K562 (cell line): ENCODE results near the gene WDR62. TPM values are rescaled to one million over a fixed set of nuclear protein-coding genes. Genes with fewer than 3 reads are reported as not detected.

Experiments used
- CBX3 ChIP-seq, 2 experiments: IDR thresholded peaks; 1 replicate in 1 of 2; 2 replicates in 1 of 2; pipeline ENCODE4 v1.6.1; 2012; ENCODE audit warnings: inconsistent platforms in 2 of 2, low read length in 2 of 2, borderline replicate concordance in 1 of 2, control low read depth in 1 of 2
- ETS1 ChIP-seq: conservative IDR thresholded peaks from 2 replicates; pipeline ENCODE4 v1.6.1; 2011; ENCODE audit warnings: low read depth, mild to moderate bottlenecking, low read length; ENCODE audit not compliant: control insufficient read depth
- GABPB2 ChIP-seq: fragments of 250-450 bp; sonication (Bioruptor Pico); conservative IDR thresholded peaks from 2 replicates; pipeline ENCODE4 v1.5.1; 2021; ENCODE audit warnings: mild to moderate bottlenecking
- HDAC8 ChIP-seq: fragments of 450-650 bp; IDR thresholded peaks from 2 replicates; pipeline ENCODE4 v1.6.1; 2016; ENCODE audit warnings: mild to moderate bottlenecking, missing genetic modification characterization, moderate library complexity, missing compliant biosample characterization
- ILF3 ChIP-seq: fragments of 450-650 bp; IDR thresholded peaks from 2 replicates; pipeline ENCODE4 v1.6.1; 2018; ENCODE audit warnings: antibody characterized with exemption, mild to moderate bottlenecking, moderate library complexity, borderline replicate concordance
- KDM1A ChIP-seq, 2 experiments: fragments of 450-650 bp; IDR thresholded peaks; 2 replicates each; pipeline ENCODE4 v1.6.1; 2016; ENCODE audit warnings: mild to moderate bottlenecking in 2 of 2
- MLLT1 ChIP-seq, 2 experiments: fragments of 450-650 bp; IDR thresholded peaks; 2 replicates each; pipeline ENCODE4 v1.6.1; 2016
- MNT ChIP-seq, 2 experiments: fragments of 450-650 bp; conservative IDR thresholded peaks; 2 replicates each; pipeline ENCODE4 v1.6.1; 2017; ENCODE audit warnings: mild to moderate bottlenecking in 2 of 2, moderate library complexity in 2 of 2
- MXI1 ChIP-seq: IDR thresholded peaks from 2 replicates; pipeline ENCODE4 v1.6.1; 2011; ENCODE audit warnings: low read depth, mild to moderate bottlenecking, improper control_type of control experiment, low read length
- PHB ChIP-seq: fragments of 250-450 bp; sonication (Bioruptor Pico); IDR thresholded peaks from 2 replicates; pipeline ENCODE4 v1.5.0; 2021
- POU5F1 ChIP-seq: fragments of 150-350 bp; IDR thresholded peaks from 2 replicates; pipeline ENCODE4 v1.6.1; 2014; ENCODE audit warnings: borderline replicate concordance, low read length, low read depth, mild to moderate bottlenecking; ENCODE audit not compliant: partially characterized antibody
- RAD21 ChIP-seq, 2 experiments: fragments of 250-450 bp in 1 of 2; fragments of 450-650 bp in 1 of 2; sonication (Bioruptor Pico) in 1 of 2; formaldehyde crosslinking in 1 of 2; IDR thresholded peaks in 1 of 2; conservative IDR thresholded peaks in 1 of 2; 2 replicates each; pipeline versions ENCODE4 v1.4.0 to v1.8.0; 2020 to 2022; ENCODE audit warnings: mild to moderate bottlenecking in 2 of 2, moderate library complexity in 1 of 2
- polyA plus RNA-seq, 8 experiments: library from polyadenylated mRNA; depleted of rRNA in 4 of 8; stranded (reverse) in 5 of 8; unstranded in 3 of 8; fragments of >200 nt; fragmentation: Nextera tagmentation in 2 of 8; fragmentation: Illumina TruSeq in 1 of 8; extraction: Ambion mirVana in 2 of 8; extraction: Trizol in 1 of 8; gene quantifications; 2 replicates each; pipeline versions ENCODE4 v1.2.1 to v1.2.3, GENCODE V29; 2011 to 2014; ENCODE audit warnings: inconsistent platforms in 1 of 8, missing spikeins in 1 of 8
- total RNA-seq, 7 experiments: library from RNA; depleted of rRNA in 6 of 7; stranded (reverse); fragments of >200 nt in 6 of 7; fragmentation: Illumina TruSeq in 2 of 7; extraction: Trizol in 2 of 7; gene quantifications; 2 replicates each; pipeline versions ENCODE4 v1.2.1 to v1.2.3, GENCODE V29; 2011 to 2021; ENCODE audit warnings: low replicate concordance in 1 of 7

Gene WDR62
- total and polyA plus RNA-seq, 9 of the 15 experiments (the other 6 are each of a cell fraction or from before 2014, with no cell fraction given), result 0.35 to 32.8 (median 14.4) TPM

- TF ChIP-seq MLLT1 (IDR thresholded peaks at IDR 0.05), result peak in 1 of 2 experiments; percentile 39; a peak in 2 of 4 replicates
- TF ChIP-seq GABPB2, result no peak
- TF ChIP-seq HDAC8 (tag), result no peak
- TF ChIP-seq MNT (conservative IDR thresholded peaks at IDR 0.05), result peak; percentile 99 to 100
- TF ChIP-seq MXI1, result peak; percentile 85
- 0 out of 4 replicates have a peak, but pooled peaks of 1 of the 2 experiments have one; percentile 12 for TF ChIP-seq RAD21 (CRISPR knock-in tag; conservative IDR thresholded peaks at IDR 0.05 in 1 of 2, IDR thresholded peaks at IDR 0.05 in 1 of 2)
- TF ChIP-seq CBX3 (IDR thresholded peaks at IDR 0.05; ENCODE audit: borderline replicate concordance in 1 of 2, low read length in 2 of 2), result peak in 1 of 2 experiments; percentile 48; a peak in 1 of 3 replicates
- TF ChIP-seq PHB (CRISPR knock-in tag), result 0 out of 2 replicates have a peak, but pooled peaks have one; percentile 31
- peak; percentile 82 for TF ChIP-seq ETS1
- TF ChIP-seq ILF3, result no peak
- TF ChIP-seq KDM1A (IDR thresholded peaks at IDR 0.05), result peak in 1 of 2 experiments; percentile 6; a peak in 1 of 4 replicates
- TF ChIP-seq POU5F1, result peak; percentile 89
These were observed 60.2 kb downstream of the WDR62 start, which contains the start of gene POLR2I (continued) for GRCh38 chr19:36114721-36115452.
